Tibial nerve (tissue), 4 donors: ENCODE measurements around the gene PGBD5. TPM values are rescaled to one million over a fixed set of nuclear protein-coding genes. Genes with fewer than 3 reads are reported as not detected.
A peak's percentile ranks its signal among the peaks of the same experiment; 100 is the strongest.

ENCODE experiments used
- DNase-seq, 2 donors: peaks; one replicate each; pipeline ENCODE4 v3.0.0-alpha.2; 2019; ENCODE audit warnings: low spot score in 2 of 2
- H3K27ac ChIP-seq, 4 donors: fragments of 200-600 bp; sonication (generic) in 3 of 4; one replicate each; pipeline ENCODE4 v1.5.1; 2017 to 2019; ENCODE audit warnings: mild to moderate bottlenecking in 1 of 4
- H3K27me3 ChIP-seq, 2 donors: fragments of 200-600 bp; sonication (generic) in 1 of 2; one replicate each; pipeline versions ENCODE4 v1.5.1 to v1.6.0; 2017 to 2019
- H3K36me3 ChIP-seq, 3 donors: fragments of 200-600 bp; sonication (generic); one replicate each; pipeline ENCODE4 v1.5.1; 2018 to 2019
- H3K4me1 ChIP-seq, 4 donors: fragments of 200-600 bp; sonication (generic) in 3 of 4; one replicate each; pipeline ENCODE4 v1.5.1; 2017 to 2019
- H3K4me3 ChIP-seq, 4 donors: fragments of 200-600 bp; sonication (generic) in 3 of 4; one replicate each; pipeline ENCODE4 v1.5.1; 2017 to 2019; ENCODE audit warnings: mild to moderate bottlenecking in 1 of 4, moderate library complexity in 1 of 4
- H3K9me3 ChIP-seq, 4 donors: fragments of 200-600 bp; sonication (generic) in 3 of 4; one replicate each; pipeline ENCODE4 v1.5.1; 2017 to 2019
- EP300 ChIP-seq, 2 donors: sonication (generic); formaldehyde crosslinking; IDR thresholded peaks; one replicate each; pipeline ENCODE4 v1.6.1; 2017; ENCODE audit warnings: antibody characterized with exemption in 2 of 2, mild to moderate bottlenecking in 1 of 2
- POLR2A ChIP-seq, 2 donors: fragments of 450-650 bp; IDR thresholded peaks; one replicate each; pipeline ENCODE4 v1.6.1; 2017; ENCODE audit warnings: antibody characterized with exemption in 2 of 2, mild to moderate bottlenecking in 2 of 2, moderate library complexity in 2 of 2
- WGBS, 2 donors: methylation state at CpG; one replicate each; pipeline ENCODE4 v1.1.5; 2018; 5-methylcytosine and 5-hydroxymethylcytosine counted together
- total RNA-seq, 4 donors: library from RNA; depleted of rRNA; stranded (reverse); fragments of >200 nt; gene quantifications; one replicate each; pipeline ENCODE4 v1.1.0, GENCODE V29; 2016
- TF ChIP-seq, protein P1 (sequence below), 5 experiments: fragments of 200-600 bp in 3 of 5; fragments of 450-650 bp in 2 of 5; sonication (generic) in 3 of 5; IDR thresholded peaks; one replicate each; pipeline ENCODE4 v1.5.1; 2016 to 2019; ENCODE audit warnings: antibody characterized with exemption in 5 of 5, mild to moderate bottlenecking in 3 of 5, moderate library complexity in 2 of 5

PGBD5 gene
- total RNA-seq, 4 donors from 2014 or later, result 1.4 to 5.1 (median 2.2) TPM

DNA sequence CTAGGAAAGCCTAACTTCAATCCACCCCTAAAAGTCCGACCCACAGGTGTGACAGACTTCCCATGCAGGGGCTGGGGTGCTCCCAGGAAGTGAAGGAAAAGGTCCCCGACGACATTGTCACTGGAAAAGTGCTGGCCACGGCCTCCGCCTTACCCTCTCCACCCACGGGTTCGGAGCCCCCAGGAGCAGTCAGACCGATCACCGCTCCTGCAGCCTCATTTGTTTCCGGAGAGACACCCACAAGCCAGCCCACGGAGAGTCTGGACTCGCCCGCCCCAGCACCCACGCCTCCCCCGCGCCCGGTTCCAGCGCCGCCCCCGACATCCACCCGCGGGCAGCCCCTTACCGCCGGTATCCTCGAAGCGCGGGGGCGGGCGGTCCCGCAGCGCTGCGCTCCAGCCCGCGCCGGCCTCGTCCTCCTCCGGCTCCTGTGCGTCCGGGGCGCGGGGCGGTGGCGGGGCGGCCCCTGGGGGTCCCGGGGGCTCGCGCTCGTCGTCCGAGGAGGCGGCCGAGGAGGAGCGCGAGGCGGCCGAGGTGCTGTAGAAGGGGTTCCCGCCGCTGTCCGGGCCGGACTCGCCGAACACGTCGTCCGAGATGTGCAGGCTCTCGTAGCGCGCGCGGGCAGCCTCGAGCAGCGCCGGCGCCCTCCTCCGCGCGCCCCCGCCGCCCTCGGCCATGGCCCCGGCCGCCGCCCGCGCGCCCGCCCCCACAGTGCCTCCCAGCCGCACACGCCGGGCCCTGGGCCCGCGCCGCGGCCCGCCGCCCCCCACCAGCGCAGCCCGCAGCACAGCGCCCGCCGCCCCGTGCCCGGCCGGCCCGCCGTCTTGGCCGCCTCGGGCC, 660 bp downstream of the PGBD5 start:
- TF ChIP-seq, protein P1, sequence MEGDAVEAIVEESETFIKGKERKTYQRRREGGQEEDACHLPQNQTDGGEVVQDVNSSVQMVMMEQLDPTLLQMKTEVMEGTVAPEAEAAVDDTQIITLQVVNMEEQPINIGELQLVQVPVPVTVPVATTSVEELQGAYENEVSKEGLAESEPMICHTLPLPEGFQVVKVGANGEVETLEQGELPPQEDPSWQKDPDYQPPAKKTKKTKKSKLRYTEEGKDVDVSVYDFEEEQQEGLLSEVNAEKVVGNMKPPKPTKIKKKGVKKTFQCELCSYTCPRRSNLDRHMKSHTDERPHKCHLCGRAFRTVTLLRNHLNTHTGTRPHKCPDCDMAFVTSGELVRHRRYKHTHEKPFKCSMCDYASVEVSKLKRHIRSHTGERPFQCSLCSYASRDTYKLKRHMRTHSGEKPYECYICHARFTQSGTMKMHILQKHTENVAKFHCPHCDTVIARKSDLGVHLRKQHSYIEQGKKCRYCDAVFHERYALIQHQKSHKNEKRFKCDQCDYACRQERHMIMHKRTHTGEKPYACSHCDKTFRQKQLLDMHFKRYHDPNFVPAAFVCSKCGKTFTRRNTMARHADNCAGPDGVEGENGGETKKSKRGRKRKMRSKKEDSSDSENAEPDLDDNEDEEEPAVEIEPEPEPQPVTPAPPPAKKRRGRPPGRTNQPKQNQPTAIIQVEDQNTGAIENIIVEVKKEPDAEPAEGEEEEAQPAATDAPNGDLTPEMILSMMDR (IDR thresholded peaks at IDR 0.05), result no peak
- TF ChIP-seq EP300 (IDR thresholded peaks at IDR 0.05), result no peak
- no peak for TF ChIP-seq POLR2A (IDR thresholded peaks at IDR 0.05)
- DNase-seq, result no peak
- Histone ChIP-seq H3K4me3 (peak overlapping the region; percentile 12 to 60 (median 22)), H3K27ac (peak overlapping the region in 1 of 4 donors; percentile 58), H3K9me3 (peaks cover 0 to under 1% (median 0%) of the 10 kb centered on the region in 4 donors), H3K4me1 (peaks cover 0 to 20% (median 3%) of the 10 kb centered on the region in 4 donors), H3K27me3 (peaks cover 0 to 58% of the 10 kb centered on the region in 2 donors), H3K36me3 (no peaks in the 10 kb centered on the region)
- WGBS, 2 donors, result 0 to 4% methylated on average over 9 to 23 of the region's 108 CpGs

DNA sequence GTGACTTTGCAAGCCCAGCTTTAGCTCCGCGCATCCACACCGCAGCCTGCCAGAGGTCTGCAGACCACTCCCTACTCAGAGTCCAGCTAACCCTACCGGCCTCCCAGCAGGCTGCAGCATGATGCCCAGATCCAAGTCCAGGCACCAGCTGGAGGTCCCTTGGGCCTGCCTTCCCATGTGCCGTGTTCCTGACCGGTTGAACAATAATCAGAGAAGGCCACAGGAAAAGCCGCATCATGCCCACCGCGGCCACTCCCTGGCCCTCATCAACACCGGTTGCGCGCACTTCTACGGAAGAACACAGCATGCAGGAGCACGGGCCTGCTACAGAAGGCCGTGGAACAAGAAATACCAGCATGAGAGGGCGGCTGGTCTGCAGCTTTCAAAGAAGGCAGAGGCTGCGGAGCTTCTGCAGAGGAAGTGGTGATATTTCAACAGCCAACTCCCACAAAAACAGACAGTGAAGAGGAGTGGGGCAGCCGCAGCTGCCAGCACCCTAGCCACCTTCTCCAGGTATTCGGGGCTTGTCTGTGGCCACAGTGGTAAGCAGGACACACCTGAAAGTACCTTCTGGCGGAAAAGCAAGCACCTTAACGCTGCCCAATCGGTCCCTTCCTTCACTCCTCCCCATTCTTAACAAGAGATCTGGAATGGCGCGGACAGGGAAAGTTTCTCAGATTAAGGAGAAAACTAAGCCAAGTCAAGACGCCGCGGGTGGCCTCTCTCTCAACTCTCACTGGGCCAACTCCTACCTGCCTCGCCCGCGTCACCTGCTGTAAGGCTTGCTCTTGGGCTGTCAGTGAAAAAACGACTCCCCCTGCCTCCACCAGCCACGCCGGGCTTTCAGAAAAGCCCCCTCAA, 1.5 kb downstream of the PGBD5 start:
- H3K27ac ChIP-seq, result peak overlapping the region in 1 of 4 donors; percentile 58
- no peak for DNase-seq
- no peaks in the 10 kb centered on the region for H3K36me3 ChIP-seq
- peaks cover 0 to 7% (median 0%) of the 10 kb centered on the region in 4 donors for H3K9me3 ChIP-seq
- no peak for TF ChIP-seq POLR2A (IDR thresholded peaks at IDR 0.05)
- H3K27me3 ChIP-seq, result peaks cover 0 to 58% of the 10 kb centered on the region in 2 donors
- peaks cover 0 to 20% (median 3%) of the 10 kb centered on the region in 4 donors for H3K4me1 ChIP-seq
- WGBS, 2 donors, result 7 to 8% methylated on average over 33 of the region's 33 CpGs
- peak overlapping the region; percentile 12 to 60 (median 22) for H3K4me3 ChIP-seq

DNA sequence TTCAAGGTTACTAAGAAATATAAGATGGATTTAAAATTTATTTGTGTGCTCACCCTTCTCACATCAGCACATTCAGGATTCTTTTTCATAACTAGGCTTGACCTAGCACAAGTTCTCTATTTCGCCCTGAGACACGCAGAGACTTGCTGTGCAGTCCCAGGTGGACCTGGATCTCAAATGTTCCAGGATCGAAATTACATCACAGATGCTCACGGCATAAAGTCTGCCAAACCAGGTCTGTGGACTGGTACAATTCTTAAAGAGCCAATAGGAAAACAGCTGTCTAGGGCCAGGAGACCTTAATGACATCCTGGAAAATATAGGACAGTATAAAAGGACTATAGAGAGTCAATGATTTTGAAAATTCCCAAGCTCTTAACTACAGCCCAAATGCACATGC, 2.2 kb downstream of the PGBD5 start:
- H3K27me3 ChIP-seq, result peaks cover 0 to 61% of the 10 kb centered on the region in 2 donors
- peaks cover 0 to 7% (median 0%) of the 10 kb centered on the region in 4 donors for H3K9me3 ChIP-seq
- no peak overlapping the region for H3K27ac ChIP-seq
- DNase-seq, result no peak
- TF ChIP-seq POLR2A (IDR thresholded peaks at IDR 0.05) (no peak), EP300 (IDR thresholded peaks at IDR 0.05) (no peak)
- TF ChIP-seq, protein P1 (IDR thresholded peaks at IDR 0.05), result no peak
- WGBS, 2 donors, result 75 to 76% methylated on average over 4 of the region's 4 CpGs
- peak overlapping the region in 1 of 4 donors; percentile 12 for H3K4me3 ChIP-seq
- no peaks in the 10 kb centered on the region for H3K36me3 ChIP-seq
- H3K4me1 ChIP-seq, result peaks cover 0 to 20% (median 3%) of the 10 kb centered on the region in 4 donors

DNA sequence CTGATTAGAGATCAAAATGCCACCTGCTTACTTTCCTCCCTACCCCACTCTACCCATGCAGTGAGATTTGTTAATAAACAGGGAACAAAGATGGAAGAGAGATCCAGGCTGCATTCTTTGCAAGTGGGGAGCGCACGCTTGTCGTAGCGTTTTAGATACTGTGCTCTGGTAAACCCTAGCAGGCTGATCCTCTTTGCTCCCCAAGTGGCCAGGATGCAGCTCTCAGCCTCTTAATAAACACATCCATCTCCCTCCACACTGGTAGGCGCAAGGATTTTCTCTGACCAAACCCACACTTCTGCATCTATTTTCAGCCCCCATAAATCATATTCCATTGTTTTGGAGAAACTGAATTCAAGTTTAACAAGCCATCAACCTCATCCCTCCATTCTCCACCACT, 2.9 kb downstream of the PGBD5 start:
- WGBS, 2 donors, result 59 to 67% methylated on average over 5 of the region's 5 CpGs
- peaks cover 0 to 20% (median 3%) of the 10 kb centered on the region in 4 donors for H3K4me1 ChIP-seq
- no peak overlapping the region for H3K27ac ChIP-seq
- H3K4me3 ChIP-seq, result no peak overlapping the region
- H3K27me3 ChIP-seq, result peaks cover 0 to 61% of the 10 kb centered on the region in 2 donors
- TF ChIP-seq POLR2A (IDR thresholded peaks at IDR 0.05), result no peak
- no peak for TF ChIP-seq EP300 (IDR thresholded peaks at IDR 0.05)
- TF ChIP-seq, protein P1 (IDR thresholded peaks at IDR 0.05), result no peak
- H3K36me3 ChIP-seq, result no peaks in the 10 kb centered on the region
- peaks cover 0 to 7% (median 0%) of the 10 kb centered on the region in 4 donors for H3K9me3 ChIP-seq
- DNase-seq, result no peak

DNA sequence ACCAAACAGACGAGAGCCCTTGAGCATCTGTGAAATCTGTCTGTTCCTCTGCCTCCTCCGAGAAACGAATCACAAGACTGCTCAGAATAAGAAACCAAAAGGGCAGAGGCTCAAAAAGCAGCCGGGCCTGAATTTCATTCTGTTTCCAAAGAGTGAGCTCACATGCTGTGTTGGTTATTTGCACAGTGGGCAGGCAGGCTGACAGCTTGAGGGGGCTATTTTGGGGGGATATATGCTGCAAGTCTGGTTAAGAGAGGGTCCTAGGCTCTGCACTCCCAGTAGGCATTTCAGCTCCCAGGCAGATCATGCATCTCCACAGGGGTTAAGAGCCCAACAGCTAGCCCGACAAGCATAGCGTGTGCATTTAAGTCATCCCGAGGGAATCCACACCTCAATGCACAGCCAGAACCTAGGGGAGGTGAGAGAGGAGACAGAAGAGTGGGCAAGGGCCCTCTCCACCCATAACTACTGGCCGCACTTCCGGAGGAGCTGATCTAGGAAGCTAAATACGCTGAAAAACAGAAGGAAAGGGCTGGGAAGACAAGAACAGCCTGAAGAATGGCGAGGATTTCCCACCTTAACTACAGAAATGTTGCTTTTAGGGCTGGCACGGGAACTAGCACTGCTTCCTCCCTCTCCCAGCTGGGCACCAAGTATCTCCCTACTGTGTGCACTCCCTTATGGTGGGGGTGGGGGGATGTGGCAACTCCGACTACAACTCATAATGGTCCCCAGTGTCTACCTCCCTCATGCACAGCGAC, 3.7 kb downstream of the PGBD5 start:
- H3K4me3 ChIP-seq, result no peak overlapping the region
- WGBS, 2 donors, result 43 to 46% methylated on average over 14 of the region's 14 CpGs
- H3K27me3 ChIP-seq, result peaks cover 0 to 54% of the 10 kb centered on the region in 2 donors
- peaks cover 0 to 7% (median 0%) of the 10 kb centered on the region in 4 donors for H3K9me3 ChIP-seq
- no peaks in the 10 kb centered on the region for H3K36me3 ChIP-seq
- no peak for DNase-seq
- no peak for TF ChIP-seq EP300 (IDR thresholded peaks at IDR 0.05)
- peaks cover 0 to 20% (median 3%) of the 10 kb centered on the region in 4 donors for H3K4me1 ChIP-seq
- peak overlapping the region in 1 of 4 donors; percentile 28 for H3K27ac ChIP-seq
